HCT116 (cell line): ENCODE results near the gene ATP2B3. TPM values are rescaled to one million over a fixed set of nuclear protein-coding genes. Genes with fewer than 3 reads are reported as not detected.

Source experiments
- ATAC-seq: fragments of 200-7000 bp; cut with Tn5 transposase; 2 replicates; pipeline ENCODE4 v1.9.1; 2020; ENCODE audit warnings: mild to moderate bottlenecking, moderate library complexity
- BruUV-seq: library from RNA; stranded (reverse); fragments of 400-500 nt; replicated peaks from 2 replicates; lab custom pipeline; 2021; lab: Mats Ljungman, UMichigan
- CTCF ChIA-PET: fragments of 300-600 bp; sonication (Branson Sonifier 250); formaldehyde crosslinking; loops from one replicate; lab custom pipeline; 2021; ENCODE audit warnings: antibody characterized with exemption; lab: Charles Lee
- POLR2A ChIA-PET: fragments of 300-600, 350-600 bp; sonication (Branson Sonifier 250); formaldehyde crosslinking; loops from one replicate; lab custom pipeline; 2021; ENCODE audit warnings: antibody characterized with exemption; lab: Charles Lee
- RAD21 ChIA-PET, 2 experiments: fragments of 300-600 bp; sonication (Branson Sonifier 250); formaldehyde crosslinking; loops; one replicate each; lab custom pipeline; 2023; ENCODE audit warnings: low total read pairs in 2 of 2; ENCODE audit not compliant: uncharacterized antibody in 2 of 2, unreplicated experiment in 2 of 2, low non-redundant PET in 1 of 2; lab: Charles Lee
- DNase-seq: peaks from one replicate; pipeline ENCODE4 v3.0.0-alpha.2; 2010; ENCODE audit warnings: low read depth, low spot score
- H2AFZ ChIP-seq: fragments of 200-600 bp; shearing (Covaris generic), sonication (generic); 2 replicates; pipeline ENCODE4 v1.6.1; 2017; ENCODE audit warnings: low read depth, mixed run types, mixed read lengths, antibody characterized with exemption, low read length; ENCODE audit not compliant: poor library complexity, severe bottlenecking
- H3K27ac ChIP-seq: 2 replicates; pipeline ENCODE4 v1.5.1; 2012; ENCODE audit warnings: low read depth, low read length
- H3K27me3 ChIP-seq: fragments of 200-600 bp; sonication (generic); 2 replicates; pipeline ENCODE4 v1.6.1; 2016; ENCODE audit warnings: mixed run types, low read length, mixed read lengths; ENCODE audit not compliant: insufficient read depth
- H3K36me3 ChIP-seq, 2 experiments: fragments of 200-500 bp in 1 of 2; fragments of 200-600 bp in 1 of 2; sonication (Bioruptor generic) in 1 of 2; sonication (generic) in 1 of 2; 2 replicates each; pipeline versions ENCODE4 v1.5.1 to v1.6.1; 2014 to 2016; ENCODE audit warnings: low read length in 2 of 2, inconsistent platforms in 1 of 2, mixed read lengths in 1 of 2, mixed run types in 1 of 2; ENCODE audit not compliant: insufficient read depth in 2 of 2, control insufficient read depth in 1 of 2
- H3K4me1 ChIP-seq, 2 experiments: fragments of 200-600 bp in 1 of 2; sonication (generic) in 1 of 2; 2 replicates each; pipeline versions ENCODE4 v1.5.1 to v1.6.1; 2012 to 2017; ENCODE audit warnings: low read length in 2 of 2, inconsistent platforms in 1 of 2, mild to moderate bottlenecking in 1 of 2, mixed read lengths in 1 of 2, mixed run types in 1 of 2, moderate library complexity in 1 of 2; ENCODE audit not compliant: insufficient read depth in 2 of 2, control insufficient read depth in 1 of 2
- H3K4me2 ChIP-seq: fragments of 200-600 bp; sonication (generic); 2 replicates; pipeline ENCODE4 v1.6.1; 2017; ENCODE audit warnings: mixed run types, low read length, mixed read lengths
- H3K4me3 ChIP-seq, 2 experiments: fragments of 200-600 bp in 1 of 2; sonication (generic) in 1 of 2; replicated peaks in 1 of 2; 2 replicates each; pipeline ENCODE4 v1.5.1; 2011 to 2016; ENCODE audit warnings: low read length in 2 of 2, control low read depth in 1 of 2, low read depth in 1 of 2, mild to moderate bottlenecking in 1 of 2, mixed read lengths in 1 of 2, mixed run types in 1 of 2
- H3K79me2 ChIP-seq: fragments of 200-600 bp; sonication (generic); 2 replicates; pipeline ENCODE4 v1.6.1; 2017; ENCODE audit warnings: mild to moderate bottlenecking, mixed run types, low read length, moderate library complexity, mixed read lengths; ENCODE audit not compliant: insufficient read depth
- H3K9ac ChIP-seq: fragments of 200-600 bp; sonication (generic); 2 replicates; pipeline ENCODE4 v1.6.1; 2016; ENCODE audit warnings: low read length, mixed read lengths
- H3K9me2 ChIP-seq: fragments of 200-600 bp; sonication (generic), shearing (Covaris generic); 2 replicates; pipeline ENCODE4 v1.6.1; 2017; ENCODE audit warnings: mixed run types, mild to moderate bottlenecking, moderate library complexity; ENCODE audit not compliant: insufficient read depth
- H3K9me3 ChIP-seq, 2 experiments: fragments of 200-500 bp in 1 of 2; fragments of 200-600 bp in 1 of 2; sonication (Bioruptor generic) in 1 of 2; sonication (generic) in 1 of 2; 2 replicates each; pipeline ENCODE4 v1.6.1; 2014 to 2017; ENCODE audit warnings: low read length in 2 of 2, mixed read lengths in 2 of 2, inconsistent platforms in 1 of 2, low read depth in 1 of 2, mild to moderate bottlenecking in 1 of 2, mixed run types in 1 of 2, moderate library complexity in 1 of 2; ENCODE audit not compliant: control insufficient read depth in 1 of 2, insufficient read depth in 1 of 2
- H4K20me1 ChIP-seq: fragments of 200-600 bp; sonication (generic), shearing (Covaris generic); 2 replicates; pipeline ENCODE4 v1.6.1; 2017; ENCODE audit warnings: mixed run types, mild to moderate bottlenecking, moderate library complexity; ENCODE audit not compliant: insufficient read depth
- ELF1 ChIP-seq: IDR thresholded peaks from 2 replicates; pipeline ENCODE4 v1.6.1; 2012; ENCODE audit warnings: low read depth, borderline replicate concordance
- EZH2phosphoT487 ChIP-seq: fragments of 200-600 bp; IDR thresholded peaks from 2 replicates; pipeline ENCODE4 v1.6.1; 2018; ENCODE audit warnings: antibody characterized with exemption, borderline replicate concordance
- FOSL1 ChIP-seq: IDR thresholded peaks from 2 replicates; pipeline ENCODE4 v1.6.1; 2012; ENCODE audit warnings: low read depth
- RAD21 ChIP-seq: IDR thresholded peaks from 2 replicates; pipeline ENCODE4 v1.6.1; 2012; ENCODE audit warnings: low read depth, mild to moderate bottlenecking
- TCF7L2 ChIP-seq: IDR thresholded peaks from 2 replicates; pipeline ENCODE4 v1.7.0; 2011; ENCODE audit warnings: borderline replicate concordance, inconsistent platforms; ENCODE audit not compliant: insufficient read depth, insufficient read length; ENCODE audit errors: extremely low read depth
- ZFX ChIP-seq: fragments of 450-650 bp; IDR thresholded peaks from 2 replicates; pipeline ENCODE4 v1.6.1; 2017
- ZNF274 ChIP-seq: fragments of 200-500 bp; sonication (Bioruptor generic); IDR thresholded peaks from 2 replicates; pipeline ENCODE4 v1.6.1; 2014; ENCODE audit warnings: mild to moderate bottlenecking, low read depth, low read length, inconsistent platforms
- intact Hi-C: fragments of 100-400 bp; cut with micrococcal nuclease; formaldehyde crosslinking; loops from 2 replicates; pipeline ENCODE4 v1.10.0; 2022
- total RNA-seq: library from RNA; stranded (reverse); gene quantifications from one replicate; pipeline ENCODE4 v1.2.1, GENCODE V29; 2021; ENCODE audit not compliant: unreplicated experiment
- TF ChIP-seq, protein P1 (sequence below), 3 experiments: fragments of 200-600 bp in 1 of 3; sonication (generic) in 1 of 3; IDR thresholded peaks in 2 of 3; conservative IDR thresholded peaks in 1 of 3; 2 replicates each; pipeline ENCODE4 v1.5.1; 2012 to 2017; ENCODE audit warnings: low read depth in 2 of 3, low read length in 2 of 3, antibody characterized with exemption in 1 of 3, borderline replicate concordance in 1 of 3, control low read depth in 1 of 3, mild to moderate bottlenecking in 1 of 3, mixed read lengths in 1 of 3, mixed run types in 1 of 3, moderate library complexity in 1 of 3; ENCODE audit not compliant: insufficient read depth in 1 of 3
- TF ChIP-seq, protein P2 (sequence below): IDR thresholded peaks from 2 replicates; pipeline ENCODE4 v1.6.1; 2011; ENCODE audit warnings: mild to moderate bottlenecking, low read length, moderate library complexity; ENCODE audit not compliant: insufficient replicate concordance; ENCODE audit errors: extremely low read depth
- TF ChIP-seq, protein P3 (sequence below): IDR thresholded peaks from 2 replicates; pipeline ENCODE4 v1.6.1; 2012; ENCODE audit warnings: low read depth

ATP2B3 gene
- total RNA-seq, 1 experiment from 2014 or later: not detected

DNA sequence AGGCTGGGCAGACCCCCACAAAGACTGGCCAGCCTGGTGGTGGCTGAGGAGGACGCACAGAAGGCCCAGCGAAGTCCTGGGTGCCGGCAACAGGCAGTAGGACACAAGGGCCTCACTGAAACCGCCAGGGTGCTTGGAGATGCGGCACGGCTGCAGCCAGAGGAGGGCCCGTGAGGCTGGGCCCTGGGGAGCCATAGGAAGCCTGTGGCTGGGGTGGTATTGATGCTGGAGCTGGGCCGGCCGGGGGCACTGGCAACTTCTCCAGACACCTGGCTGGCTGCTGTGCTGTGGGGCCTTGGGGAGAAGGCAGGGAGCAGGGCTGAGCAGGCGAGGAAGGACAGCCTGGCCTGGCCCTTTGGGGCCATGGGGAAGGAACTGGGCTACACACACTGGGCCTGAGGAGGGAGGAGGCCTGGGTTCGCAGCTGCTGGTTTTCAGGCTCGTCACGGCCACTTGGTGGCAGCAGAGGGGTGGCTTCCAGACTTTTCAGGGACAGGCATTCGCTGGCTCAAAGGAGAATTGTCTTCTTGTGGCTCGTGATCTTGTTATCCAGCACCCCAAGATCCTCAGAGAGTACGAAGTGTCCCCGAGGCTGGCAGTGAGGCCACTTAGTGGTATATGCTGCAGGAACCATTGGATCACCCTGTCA, 37.2 kb downstream of the ATP2B3 start:
- H3K4me3 ChIP-seq: no peak overlapping the region
- no peaks in the 10 kb centered on the region for H3K27me3 ChIP-seq
- CTCF ChIA-PET: interaction anchor here (0.9 to 1.5 kb wide), 3 partner anchors 113 to 392 kb away, joined by 4 to 11 read pairs (median 6); no protein-coding TSS in a partner anchor
- RAD21 ChIA-PET: interaction anchor here in 1 of 2 experiments (1.1 kb wide), 1 partner anchor 113 kb away, joined by 3 read pairs; no protein-coding TSS in a partner anchor
- no peak overlapping the region for H3K27ac ChIP-seq
- H3K9me2 ChIP-seq: no peaks in the 10 kb centered on the region
- no peak overlapping the region for H3K4me2 ChIP-seq
- H3K9ac ChIP-seq: no peak overlapping the region
- H3K4me1 ChIP-seq: no peaks in the 10 kb centered on the region
- DNase-seq (peak; percentile 24), ATAC-seq (peak; percentile 93)
- H4K20me1 ChIP-seq: no peaks in the 10 kb centered on the region
- POLR2A ChIA-PET: no interaction called here
- intact Hi-C loops: loop anchor here (1.0 to 5.0 kb wide), 3 partner anchors 95 to 153 kb away; no protein-coding TSS in a partner anchor
- no TSS peak for BruUV-seq
- no peaks in the 10 kb centered on the region for H3K79me2 ChIP-seq
- H3K9me3 ChIP-seq: no peaks in the 10 kb centered on the region
- no peak overlapping the region for H2AFZ ChIP-seq
- H3K36me3 ChIP-seq: no peaks in the 10 kb centered on the region
- TF ChIP-seq ZFX (no peak), RAD21 (peak; percentile 74)
- TF ChIP-seq, protein P1, sequence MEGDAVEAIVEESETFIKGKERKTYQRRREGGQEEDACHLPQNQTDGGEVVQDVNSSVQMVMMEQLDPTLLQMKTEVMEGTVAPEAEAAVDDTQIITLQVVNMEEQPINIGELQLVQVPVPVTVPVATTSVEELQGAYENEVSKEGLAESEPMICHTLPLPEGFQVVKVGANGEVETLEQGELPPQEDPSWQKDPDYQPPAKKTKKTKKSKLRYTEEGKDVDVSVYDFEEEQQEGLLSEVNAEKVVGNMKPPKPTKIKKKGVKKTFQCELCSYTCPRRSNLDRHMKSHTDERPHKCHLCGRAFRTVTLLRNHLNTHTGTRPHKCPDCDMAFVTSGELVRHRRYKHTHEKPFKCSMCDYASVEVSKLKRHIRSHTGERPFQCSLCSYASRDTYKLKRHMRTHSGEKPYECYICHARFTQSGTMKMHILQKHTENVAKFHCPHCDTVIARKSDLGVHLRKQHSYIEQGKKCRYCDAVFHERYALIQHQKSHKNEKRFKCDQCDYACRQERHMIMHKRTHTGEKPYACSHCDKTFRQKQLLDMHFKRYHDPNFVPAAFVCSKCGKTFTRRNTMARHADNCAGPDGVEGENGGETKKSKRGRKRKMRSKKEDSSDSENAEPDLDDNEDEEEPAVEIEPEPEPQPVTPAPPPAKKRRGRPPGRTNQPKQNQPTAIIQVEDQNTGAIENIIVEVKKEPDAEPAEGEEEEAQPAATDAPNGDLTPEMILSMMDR (IDR thresholded peaks at IDR 0.05 in 2 of 3, conservative IDR thresholded peaks at IDR 0.05 in 1 of 3; ENCODE audit: borderline replicate concordance in 1 of 3, insufficient read depth in 1 of 3, low read depth in 2 of 3, low read length in 2 of 3): peak; percentile 56 to 75 (median 59)

DNA sequence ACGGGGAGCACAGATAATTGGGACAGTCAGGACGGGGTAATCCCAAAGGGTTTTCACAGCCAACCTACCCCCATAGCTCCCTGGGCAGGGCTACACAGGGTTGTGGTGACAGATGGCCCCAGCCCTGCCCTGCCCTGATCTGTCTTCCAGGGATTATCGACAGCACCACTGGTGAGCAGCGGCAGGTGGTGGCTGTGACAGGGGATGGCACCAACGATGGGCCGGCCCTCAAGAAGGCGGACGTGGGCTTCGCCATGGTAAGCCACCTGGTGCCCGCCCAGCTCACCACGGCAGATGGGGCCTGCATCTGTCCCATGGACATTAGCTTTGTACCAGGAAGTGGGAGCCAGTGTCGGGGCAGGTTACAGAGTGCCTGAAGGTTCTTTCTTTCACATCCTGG, 39.3 kb downstream of the ATP2B3 start:
- Histone ChIP-seq H4K20me1 (no peaks in the 10 kb centered on the region), H2AFZ (no peak overlapping the region), H3K9me3 (no peaks in the 10 kb centered on the region), H3K79me2 (no peaks in the 10 kb centered on the region), H3K36me3 (no peaks in the 10 kb centered on the region), H3K9me2 (no peaks in the 10 kb centered on the region), H3K27ac (no peak overlapping the region), H3K4me3 (no peak overlapping the region), H3K9ac (no peak overlapping the region), H3K27me3 (no peaks in the 10 kb centered on the region), H3K4me1 (no peaks in the 10 kb centered on the region), H3K4me2 (no peak overlapping the region)
- ChIA-PET RAD21 (no interaction called here), CTCF (no interaction called here), POLR2A (no interaction called here)
- ATAC-seq (no peak), DNase-seq (no peak)
- intact Hi-C loops: loop anchor here (5.0 kb wide), 1 partner anchor 151 kb away; no protein-coding TSS in a partner anchor
- BruUV-seq: no TSS peak
- TF ChIP-seq FOSL1: no peak
- TF ChIP-seq ZFX: no peak
- TF ChIP-seq, protein P2, sequence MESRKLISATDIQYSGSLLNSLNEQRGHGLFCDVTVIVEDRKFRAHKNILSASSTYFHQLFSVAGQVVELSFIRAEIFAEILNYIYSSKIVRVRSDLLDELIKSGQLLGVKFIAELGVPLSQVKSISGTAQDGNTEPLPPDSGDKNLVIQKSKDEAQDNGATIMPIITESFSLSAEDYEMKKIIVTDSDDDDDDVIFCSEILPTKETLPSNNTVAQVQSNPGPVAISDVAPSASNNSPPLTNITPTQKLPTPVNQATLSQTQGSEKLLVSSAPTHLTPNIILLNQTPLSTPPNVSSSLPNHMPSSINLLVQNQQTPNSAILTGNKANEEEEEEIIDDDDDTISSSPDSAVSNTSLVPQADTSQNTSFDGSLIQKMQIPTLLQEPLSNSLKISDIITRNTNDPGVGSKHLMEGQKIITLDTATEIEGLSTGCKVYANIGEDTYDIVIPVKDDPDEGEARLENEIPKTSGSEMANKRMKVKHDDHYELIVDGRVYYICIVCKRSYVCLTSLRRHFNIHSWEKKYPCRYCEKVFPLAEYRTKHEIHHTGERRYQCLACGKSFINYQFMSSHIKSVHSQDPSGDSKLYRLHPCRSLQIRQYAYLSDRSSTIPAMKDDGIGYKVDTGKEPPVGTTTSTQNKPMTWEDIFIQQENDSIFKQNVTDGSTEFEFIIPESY: no peak
- no peak for TF ChIP-seq ELF1
- no peak for TF ChIP-seq EZH2phosphoT487
- TF ChIP-seq TCF7L2: no peak
- TF ChIP-seq, protein P3, sequence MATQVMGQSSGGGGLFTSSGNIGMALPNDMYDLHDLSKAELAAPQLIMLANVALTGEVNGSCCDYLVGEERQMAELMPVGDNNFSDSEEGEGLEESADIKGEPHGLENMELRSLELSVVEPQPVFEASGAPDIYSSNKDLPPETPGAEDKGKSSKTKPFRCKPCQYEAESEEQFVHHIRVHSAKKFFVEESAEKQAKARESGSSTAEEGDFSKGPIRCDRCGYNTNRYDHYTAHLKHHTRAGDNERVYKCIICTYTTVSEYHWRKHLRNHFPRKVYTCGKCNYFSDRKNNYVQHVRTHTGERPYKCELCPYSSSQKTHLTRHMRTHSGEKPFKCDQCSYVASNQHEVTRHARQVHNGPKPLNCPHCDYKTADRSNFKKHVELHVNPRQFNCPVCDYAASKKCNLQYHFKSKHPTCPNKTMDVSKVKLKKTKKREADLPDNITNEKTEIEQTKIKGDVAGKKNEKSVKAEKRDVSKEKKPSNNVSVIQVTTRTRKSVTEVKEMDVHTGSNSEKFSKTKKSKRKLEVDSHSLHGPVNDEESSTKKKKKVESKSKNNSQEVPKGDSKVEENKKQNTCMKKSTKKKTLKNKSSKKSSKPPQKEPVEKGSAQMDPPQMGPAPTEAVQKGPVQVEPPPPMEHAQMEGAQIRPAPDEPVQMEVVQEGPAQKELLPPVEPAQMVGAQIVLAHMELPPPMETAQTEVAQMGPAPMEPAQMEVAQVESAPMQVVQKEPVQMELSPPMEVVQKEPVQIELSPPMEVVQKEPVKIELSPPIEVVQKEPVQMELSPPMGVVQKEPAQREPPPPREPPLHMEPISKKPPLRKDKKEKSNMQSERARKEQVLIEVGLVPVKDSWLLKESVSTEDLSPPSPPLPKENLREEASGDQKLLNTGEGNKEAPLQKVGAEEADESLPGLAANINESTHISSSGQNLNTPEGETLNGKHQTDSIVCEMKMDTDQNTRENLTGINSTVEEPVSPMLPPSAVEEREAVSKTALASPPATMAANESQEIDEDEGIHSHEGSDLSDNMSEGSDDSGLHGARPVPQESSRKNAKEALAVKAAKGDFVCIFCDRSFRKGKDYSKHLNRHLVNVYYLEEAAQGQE: no peak
- TF ChIP-seq RAD21: no peak
- no peak for TF ChIP-seq ZNF274
